CD4-positive, alpha-beta T cell treated with Interleukin-15 for 1 hour (primary cell): Measurements from ENCODE around the gene GUCA2A.

Source experiments
- DNase-seq: peaks from one replicate; pipeline ENCODE4 v3.0.0-alpha.2; 2020

The GUCA2A gene

GRCh38 chr1:42176902-42177519 is 12.5 kb upstream of the GUCA2A start:
- no peak for DNase-seq

- DNase-seq, result no peak
These were observed 10.9 kb upstream of the GUCA2A start for GRCh38 chr1:42175314-42176054.

- DNase-seq, result no peak
These were observed 9.6 kb upstream of the GUCA2A start for GRCh38 chr1:42173961-42174735.

GRCh38 chr1:42173155-42173933 is 8.8 kb upstream of the GUCA2A start:
- DNase-seq, result peak; percentile 53

GRCh38 chr1:42172381-42173133 is 8.0 kb upstream of the GUCA2A start:
- DNase-seq, result no peak

GRCh38 chr1:42171679-42172266 is 7.2 kb upstream of the GUCA2A start:
- DNase-seq, result no peak

- no peak for DNase-seq
These were observed 6.5 kb upstream of the GUCA2A start for GRCh38 chr1:42170779-42171621.

GRCh38 chr1:42168763-42169162 is 4.2 kb upstream of the GUCA2A start:
- DNase-seq, result no peak

GRCh38 chr1:42168391-42168670 is 3.8 kb upstream of the GUCA2A start:
- no peak for DNase-seq

- DNase-seq, result no peak
These were observed 3.3 kb upstream of the GUCA2A start for GRCh38 chr1:42167611-42168390.

GRCh38 chr1:42165511-42166210 is 1.1 kb upstream of the GUCA2A start:
- DNase-seq, result no peak

GRCh38 chr1:42163536-42164503 is 725 bp downstream of the GUCA2A start:
- DNase-seq, result no peak

GRCh38 chr1:42163114-42163513 is 1.4 kb downstream of the GUCA2A start:
- DNase-seq, result no peak

GRCh38 chr1:42162181-42162580 is 2.4 kb downstream of the GUCA2A start:
- DNase-seq, result no peak

- no peak for DNase-seq
These were observed 6.4 kb downstream of the GUCA2A start for GRCh38 chr1:42158189-42158588.

- no peak for DNase-seq
These were observed 6.9 kb downstream of the GUCA2A start for GRCh38 chr1:42157667-42158066.

GRCh38 chr1:42155362-42155761 is 9.2 kb downstream of the GUCA2A start:
- no peak for DNase-seq

GRCh38 chr1:42154685-42155084 is 9.9 kb downstream of the GUCA2A start:
- no peak for DNase-seq

GRCh38 chr1:42153624-42154023 is 10.9 kb downstream of the GUCA2A start:
- no peak for DNase-seq
